Panc1 (cell line): ENCODE measurements around the gene HEPH. TPM values are rescaled to one million over a fixed set of nuclear protein-coding genes. Genes with fewer than 3 reads are reported as not detected.

Experiments
- ATAC-seq: fragments of 200-7000 bp; cut with Tn5 transposase; 2 replicates; pipeline ENCODE4 v1.9.1; 2020; ENCODE audit warnings: mild to moderate bottlenecking, moderate library complexity
- BruUV-seq: library from RNA; stranded (reverse); fragments of 400-500 nt; replicated peaks from 2 replicates; lab custom pipeline; 2021; lab: Mats Ljungman, UMichigan
- CTCF ChIA-PET: fragments of 300-600 bp; sonication (Branson Sonifier 250); formaldehyde crosslinking; loops from one replicate; lab custom pipeline; 2022; ENCODE audit warnings: antibody characterized with exemption; lab: Charles Lee
- POLR2A ChIA-PET: fragments of 300-600 bp; sonication (Branson Sonifier 250); formaldehyde crosslinking; loops from one replicate; lab custom pipeline; 2022; ENCODE audit warnings: antibody characterized with exemption; lab: Charles Lee
- DNase-seq: peaks from one replicate; pipeline ENCODE4 v3.0.0-alpha.2; 2010; ENCODE audit warnings: low read depth, low spot score
- H3K27ac ChIP-seq: 2 replicates; pipeline ENCODE4 v1.5.1; 2011; ENCODE audit warnings: mild to moderate bottlenecking, low read length, inconsistent platforms
- H3K27me3 ChIP-seq: fragments of 200-500 bp; sonication (Bioruptor generic); 2 replicates; pipeline ENCODE4 v1.6.0; 2014; ENCODE audit warnings: low read length, inconsistent platforms; ENCODE audit not compliant: control insufficient read depth, insufficient read depth
- H3K36me3 ChIP-seq: fragments of 200-500 bp; sonication (Bioruptor generic); 2 replicates; pipeline ENCODE4 v1.5.1; 2014; ENCODE audit warnings: inconsistent platforms, mild to moderate bottlenecking, low read length, moderate library complexity; ENCODE audit not compliant: control insufficient read depth, insufficient read depth
- H3K4me1 ChIP-seq: 2 replicates; pipeline ENCODE4 v1.5.1; 2011; ENCODE audit warnings: inconsistent platforms, mild to moderate bottlenecking, low read length, moderate library complexity; ENCODE audit not compliant: control insufficient read depth, insufficient read depth
- H3K4me3 ChIP-seq, 2 experiments: 2 replicates each; pipeline ENCODE4 v1.5.1; 2011 to 2012; ENCODE audit warnings: low read depth in 2 of 2, low read length in 2 of 2, mild to moderate bottlenecking in 2 of 2, inconsistent platforms in 1 of 2, moderate library complexity in 1 of 2
- H3K9me3 ChIP-seq: fragments of 200-500 bp; sonication (Bioruptor generic); 2 replicates; pipeline ENCODE4 v1.5.1; 2014; ENCODE audit warnings: low read depth, mild to moderate bottlenecking, inconsistent platforms, low read length, moderate library complexity; ENCODE audit not compliant: control insufficient read depth, insufficient read depth
- POLR2AphosphoS5 ChIP-seq: IDR thresholded peaks from 2 replicates; pipeline ENCODE4 v1.6.1; 2012; ENCODE audit warnings: mild to moderate bottlenecking, low read depth, low read length, moderate library complexity
- SIN3A ChIP-seq: IDR thresholded peaks from 2 replicates; pipeline ENCODE4 v1.6.1; 2012; ENCODE audit warnings: low read depth, mild to moderate bottlenecking, low read length, moderate library complexity, borderline replicate concordance; ENCODE audit not compliant: insufficient read depth
- TCF7L2 ChIP-seq: IDR thresholded peaks from 2 replicates; pipeline ENCODE4 v1.6.1; 2011; ENCODE audit warnings: mild to moderate bottlenecking, low read depth, low read length, inconsistent platforms
- in situ Hi-C: cut with HindIII; loops from 2 replicates; pipeline ENCODE4 v1.10.0; 2016; ENCODE audit warnings: low sequenced_read_pairs, low pct_unique_long_range_greater_than_20kb
- intact Hi-C: fragments of 100-400 bp; cut with micrococcal nuclease; formaldehyde crosslinking; loops from one replicate; pipeline ENCODE4 v1.10.0; 2022; ENCODE audit not compliant: unreplicated experiment
- total RNA-seq: library from RNA; stranded (reverse); gene quantifications from one replicate; pipeline ENCODE4 v1.2.1, GENCODE V29; 2021; ENCODE audit not compliant: unreplicated experiment
- TF ChIP-seq, protein P1 (sequence below): fragments of 450-650 bp; IDR thresholded peaks from 2 replicates; pipeline ENCODE4 v1.5.1; 2017; ENCODE audit warnings: mild to moderate bottlenecking
- TF ChIP-seq, protein P2 (sequence below), 2 experiments: IDR thresholded peaks; 2 replicates each; pipeline ENCODE4 v1.6.1; 2011 to 2012; ENCODE audit warnings: low read depth in 2 of 2, control low read depth in 1 of 2, low read length in 1 of 2, mild to moderate bottlenecking in 1 of 2, moderate library complexity in 1 of 2; ENCODE audit not compliant: insufficient read depth in 1 of 2

HEPH gene
- total RNA-seq, 1 experiment from 2014 or later: 0.08 TPM

DNA sequence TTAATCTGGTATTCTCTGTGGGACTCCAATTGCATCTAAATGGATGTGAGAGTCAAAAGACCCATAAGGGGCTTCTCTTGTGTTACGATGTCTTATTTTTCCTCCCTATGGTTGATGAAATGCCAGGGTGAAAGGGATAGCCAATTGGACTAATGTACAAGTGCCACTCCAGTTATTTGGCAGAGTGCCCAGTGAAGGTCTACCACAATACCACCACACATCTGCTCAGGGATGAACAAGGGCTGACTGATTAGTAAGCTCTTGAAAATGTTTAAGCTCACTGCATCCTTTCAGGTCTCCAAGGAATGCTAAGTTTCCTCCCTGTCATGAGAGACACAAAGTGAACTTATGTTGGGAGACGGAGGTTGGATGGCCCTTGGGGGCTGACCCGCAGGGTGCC lies 57.8 kb downstream of the HEPH start:
- no peaks in the 10 kb centered on the region for H3K27me3 ChIP-seq
- ATAC-seq (no peak), DNase-seq (no peak)
- no TSS peak for BruUV-seq
- no peaks in the 10 kb centered on the region for H3K9me3 ChIP-seq
- H3K4me1 ChIP-seq: no peaks in the 10 kb centered on the region
- H3K4me3 ChIP-seq: no peak overlapping the region
- TF ChIP-seq POLR2AphosphoS5 (no peak), TCF7L2 (no peak), SIN3A (no peak)
- TF ChIP-seq, protein P1, sequence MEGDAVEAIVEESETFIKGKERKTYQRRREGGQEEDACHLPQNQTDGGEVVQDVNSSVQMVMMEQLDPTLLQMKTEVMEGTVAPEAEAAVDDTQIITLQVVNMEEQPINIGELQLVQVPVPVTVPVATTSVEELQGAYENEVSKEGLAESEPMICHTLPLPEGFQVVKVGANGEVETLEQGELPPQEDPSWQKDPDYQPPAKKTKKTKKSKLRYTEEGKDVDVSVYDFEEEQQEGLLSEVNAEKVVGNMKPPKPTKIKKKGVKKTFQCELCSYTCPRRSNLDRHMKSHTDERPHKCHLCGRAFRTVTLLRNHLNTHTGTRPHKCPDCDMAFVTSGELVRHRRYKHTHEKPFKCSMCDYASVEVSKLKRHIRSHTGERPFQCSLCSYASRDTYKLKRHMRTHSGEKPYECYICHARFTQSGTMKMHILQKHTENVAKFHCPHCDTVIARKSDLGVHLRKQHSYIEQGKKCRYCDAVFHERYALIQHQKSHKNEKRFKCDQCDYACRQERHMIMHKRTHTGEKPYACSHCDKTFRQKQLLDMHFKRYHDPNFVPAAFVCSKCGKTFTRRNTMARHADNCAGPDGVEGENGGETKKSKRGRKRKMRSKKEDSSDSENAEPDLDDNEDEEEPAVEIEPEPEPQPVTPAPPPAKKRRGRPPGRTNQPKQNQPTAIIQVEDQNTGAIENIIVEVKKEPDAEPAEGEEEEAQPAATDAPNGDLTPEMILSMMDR: no peak
- TF ChIP-seq, protein P2, sequence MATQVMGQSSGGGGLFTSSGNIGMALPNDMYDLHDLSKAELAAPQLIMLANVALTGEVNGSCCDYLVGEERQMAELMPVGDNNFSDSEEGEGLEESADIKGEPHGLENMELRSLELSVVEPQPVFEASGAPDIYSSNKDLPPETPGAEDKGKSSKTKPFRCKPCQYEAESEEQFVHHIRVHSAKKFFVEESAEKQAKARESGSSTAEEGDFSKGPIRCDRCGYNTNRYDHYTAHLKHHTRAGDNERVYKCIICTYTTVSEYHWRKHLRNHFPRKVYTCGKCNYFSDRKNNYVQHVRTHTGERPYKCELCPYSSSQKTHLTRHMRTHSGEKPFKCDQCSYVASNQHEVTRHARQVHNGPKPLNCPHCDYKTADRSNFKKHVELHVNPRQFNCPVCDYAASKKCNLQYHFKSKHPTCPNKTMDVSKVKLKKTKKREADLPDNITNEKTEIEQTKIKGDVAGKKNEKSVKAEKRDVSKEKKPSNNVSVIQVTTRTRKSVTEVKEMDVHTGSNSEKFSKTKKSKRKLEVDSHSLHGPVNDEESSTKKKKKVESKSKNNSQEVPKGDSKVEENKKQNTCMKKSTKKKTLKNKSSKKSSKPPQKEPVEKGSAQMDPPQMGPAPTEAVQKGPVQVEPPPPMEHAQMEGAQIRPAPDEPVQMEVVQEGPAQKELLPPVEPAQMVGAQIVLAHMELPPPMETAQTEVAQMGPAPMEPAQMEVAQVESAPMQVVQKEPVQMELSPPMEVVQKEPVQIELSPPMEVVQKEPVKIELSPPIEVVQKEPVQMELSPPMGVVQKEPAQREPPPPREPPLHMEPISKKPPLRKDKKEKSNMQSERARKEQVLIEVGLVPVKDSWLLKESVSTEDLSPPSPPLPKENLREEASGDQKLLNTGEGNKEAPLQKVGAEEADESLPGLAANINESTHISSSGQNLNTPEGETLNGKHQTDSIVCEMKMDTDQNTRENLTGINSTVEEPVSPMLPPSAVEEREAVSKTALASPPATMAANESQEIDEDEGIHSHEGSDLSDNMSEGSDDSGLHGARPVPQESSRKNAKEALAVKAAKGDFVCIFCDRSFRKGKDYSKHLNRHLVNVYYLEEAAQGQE (IDR thresholded peaks at IDR 0.05; ENCODE audit: insufficient read depth in 1 of 2, low read depth in 2 of 2, low read length in 1 of 2): no peak
- intact Hi-C loops (no loop called here), in situ Hi-C loops (no loop called here)
- H3K36me3 ChIP-seq: no peaks in the 10 kb centered on the region
- ChIA-PET POLR2A (no interaction called here), CTCF (no interaction called here)
- H3K27ac ChIP-seq: no peak overlapping the region

DNA sequence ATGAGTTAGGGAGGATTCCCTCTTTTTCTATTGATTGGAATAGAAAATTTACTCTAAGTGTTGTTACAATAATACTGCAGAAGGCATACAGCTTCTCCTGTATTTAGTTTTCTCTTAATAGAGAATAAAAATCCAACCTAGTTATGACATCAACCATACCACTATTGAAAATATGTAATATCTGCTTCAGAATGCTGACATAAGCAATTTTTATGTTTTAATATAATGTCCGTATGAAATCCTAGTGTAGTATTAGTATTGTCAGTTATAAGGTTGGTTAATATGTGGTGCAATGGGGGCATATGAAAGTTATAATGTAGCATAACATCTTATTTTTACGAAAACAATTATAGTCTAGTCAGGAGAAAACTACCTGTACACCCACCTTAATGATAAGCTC lies 68.2 kb downstream of the HEPH start:
- H3K4me1 ChIP-seq: no peaks in the 10 kb centered on the region
- in situ Hi-C loops (no loop called here), intact Hi-C loops (no loop called here)
- DNase-seq (no peak), ATAC-seq (no peak)
- POLR2A ChIA-PET: no interaction called here
- no peak overlapping the region for H3K4me3 ChIP-seq
- no peaks in the 10 kb centered on the region for H3K27me3 ChIP-seq
- H3K27ac ChIP-seq: no peak overlapping the region
- TF ChIP-seq TCF7L2: no peak
- no peak for TF ChIP-seq SIN3A
- TF ChIP-seq POLR2AphosphoS5: no peak
- TF ChIP-seq, protein P1: no peak
- TF ChIP-seq, protein P2 (IDR thresholded peaks at IDR 0.05; ENCODE audit: insufficient read depth in 1 of 2, low read depth in 2 of 2, low read length in 1 of 2): no peak
- no peaks in the 10 kb centered on the region for H3K9me3 ChIP-seq
- no TSS peak for BruUV-seq
- H3K36me3 ChIP-seq: no peaks in the 10 kb centered on the region
- CTCF ChIA-PET: no interaction called here
